ENCODE data around the gene SMIM35. TPM values are rescaled to one million over a fixed set of nuclear protein-coding genes. Genes with fewer than 3 reads are reported as not detected.

SMIM35 gene
- total and polyA plus RNA-seq, 4 donors = 0.06 to 0.17 (median 0.11) TPM

GRCh38 chr11:118056806-118057205 lies 30.0 kb downstream of the SMIM35 start:
- Histone ChIP-seq H3K4me3 (no peak overlapping the region), H3K27me3 (ENCODE audit: control insufficient read depth in 3 of 3, insufficient read depth in 3 of 3, low read length in 2 of 3) (no peaks in the 10 kb centered on the region), H3K9ac (ENCODE audit: insufficient read depth in 1 of 2, low read length in 2 of 2) (no peak overlapping the region), H3K4me1 (ENCODE audit: control insufficient read depth in 5 of 5, insufficient read depth in 5 of 5, low read length in 5 of 5) (no peaks in the 10 kb centered on the region), H3K9me3 (ENCODE audit: control insufficient read depth in 4 of 4, insufficient read depth in 3 of 4, low read length in 3 of 4) (no peaks in the 10 kb centered on the region), H3K27ac (ENCODE audit: low read depth in 1 of 2, low read length in 1 of 2) (no peak overlapping the region), H3K36me3 (ENCODE audit: control insufficient read depth in 4 of 4, insufficient read depth in 4 of 4, low read length in 4 of 4) (no peaks in the 10 kb centered on the region)
- ATAC-seq (ENCODE audit: insufficient read depth, low FRiP score) (no peak), DNase-seq (no peak)
- no peak for TF ChIP-seq CTCF (IDR thresholded peaks at IDR 0.05; ENCODE audit: control extremely low read depth, extremely low read depth)
- WGBS, 2 donors = 36 to 74% methylated on average over 8 of the region's 8 CpGs

GRCh38 chr11:118055966-118056365 lies 30.8 kb downstream of the SMIM35 start:
- Histone ChIP-seq H3K4me1 (ENCODE audit: control insufficient read depth in 5 of 5, insufficient read depth in 5 of 5, low read length in 5 of 5) (no peaks in the 10 kb centered on the region), H3K27ac (ENCODE audit: low read depth in 1 of 2, low read length in 1 of 2) (no peak overlapping the region), H3K27me3 (ENCODE audit: control insufficient read depth in 3 of 3, insufficient read depth in 3 of 3, low read length in 2 of 3) (no peaks in the 10 kb centered on the region), H3K9ac (ENCODE audit: insufficient read depth in 1 of 2, low read length in 2 of 2) (no peak overlapping the region), H3K36me3 (ENCODE audit: control insufficient read depth in 4 of 4, insufficient read depth in 4 of 4, low read length in 4 of 4) (no peaks in the 10 kb centered on the region), H3K9me3 (ENCODE audit: control insufficient read depth in 4 of 4, insufficient read depth in 3 of 4, low read length in 3 of 4) (no peaks in the 10 kb centered on the region), H3K4me3 (no peak overlapping the region)
- WGBS, 2 donors = 98% methylated on average over 7 of the region's 7 CpGs
- no peak for ATAC-seq (ENCODE audit: insufficient read depth, low FRiP score)
- no peak for DNase-seq
- TF ChIP-seq CTCF (IDR thresholded peaks at IDR 0.05; ENCODE audit: control extremely low read depth, extremely low read depth) = no peak

GRCh38 chr11:118054712-118055640 lies 31.8 kb downstream of the SMIM35 start:
- 76 to 89% methylated on average over 12 of the region's 12 CpGs for WGBS, 2 donors
- no peak for ATAC-seq (ENCODE audit: insufficient read depth, low FRiP score)
- TF ChIP-seq CTCF (IDR thresholded peaks at IDR 0.05; ENCODE audit: control extremely low read depth, extremely low read depth) = no peak

More at GRCh38 chr11:118054712-118055640, 31.8 kb downstream of the SMIM35 start:
- Histone ChIP-seq H3K4me1 (ENCODE audit: control insufficient read depth in 5 of 5, insufficient read depth in 5 of 5, low read length in 5 of 5) (no peaks in the 10 kb centered on the region), H3K9ac (ENCODE audit: insufficient read depth in 1 of 2, low read length in 2 of 2) (no peak overlapping the region), H3K4me3 (no peak overlapping the region), H3K27ac (ENCODE audit: low read depth in 1 of 2, low read length in 1 of 2) (no peak overlapping the region), H3K27me3 (ENCODE audit: control insufficient read depth in 3 of 3, insufficient read depth in 3 of 3, low read length in 2 of 3) (no peaks in the 10 kb centered on the region), H3K9me3 (ENCODE audit: control insufficient read depth in 4 of 4, insufficient read depth in 3 of 4, low read length in 3 of 4) (no peaks in the 10 kb centered on the region), H3K36me3 (ENCODE audit: control insufficient read depth in 4 of 4, insufficient read depth in 4 of 4, low read length in 4 of 4) (no peaks in the 10 kb centered on the region)
- peak in 2 of 3 donors; percentile 20 to 31 for DNase-seq

All from lung (tissue), 12 donors.